Endodermal cell (in vitro differentiated cells): ENCODE results near the gene PRADC1. TPM values are rescaled to one million over a fixed set of nuclear protein-coding genes. Genes with fewer than 3 reads are reported as not detected.
A peak's percentile ranks its signal among the peaks of the same experiment; 100 is the strongest.

ENCODE experiments used
- DNase-seq: peaks from one replicate; pipeline ENCODE4 v3.0.0-alpha.2; 2017
- H3K27ac ChIP-seq: 2 replicates; pipeline ENCODE4 v1.5.1; 2013; ENCODE audit warnings: mild to moderate bottlenecking, low read depth, low read length, moderate library complexity
- H3K27me3 ChIP-seq: 2 replicates; pipeline ENCODE4 v1.6.1; 2013; ENCODE audit warnings: mild to moderate bottlenecking, low read length, moderate library complexity; ENCODE audit not compliant: insufficient read depth, control insufficient read depth, poor library complexity, severe bottlenecking
- H3K36me3 ChIP-seq: 2 replicates; pipeline ENCODE4 v1.7.0; 2013; ENCODE audit warnings: mild to moderate bottlenecking, low read length, moderate library complexity; ENCODE audit not compliant: control insufficient read depth, insufficient read depth
- H3K4me1 ChIP-seq: one replicate; pipeline ENCODE4 v1.7.0; 2013; ENCODE audit warnings: low read length; ENCODE audit not compliant: control insufficient read depth, insufficient read depth
- H3K4me3 ChIP-seq: 2 replicates; pipeline ENCODE4 v1.5.1; 2013; ENCODE audit warnings: mild to moderate bottlenecking, low read length, moderate library complexity
- H3K9ac ChIP-seq: 2 replicates; pipeline ENCODE4 v1.6.1; 2013; ENCODE audit warnings: mild to moderate bottlenecking, low read length, moderate library complexity; ENCODE audit not compliant: poor library complexity, severe bottlenecking; ENCODE audit errors: extremely low read depth
- H3K9me3 ChIP-seq: 2 replicates; pipeline ENCODE4 v1.6.1; 2013; ENCODE audit warnings: mild to moderate bottlenecking, low read length, moderate library complexity; ENCODE audit not compliant: control insufficient read depth
- H3K27ac Mint-ChIP-seq: 2 replicates; pipeline ENCODE4 v1.8.0; 2020; ENCODE audit warnings: mixed read lengths
- H3K27me3 Mint-ChIP-seq: 2 replicates; pipeline ENCODE4 v1.8.0; 2021; ENCODE audit warnings: mild to moderate bottlenecking, mixed read lengths; ENCODE audit not compliant: insufficient read depth
- H3K36me3 Mint-ChIP-seq: 2 replicates; pipeline ENCODE4 v1.8.0; 2020; ENCODE audit warnings: low read depth, mixed read lengths
- H3K4me1 Mint-ChIP-seq: 2 replicates; pipeline ENCODE4 v1.8.0; 2020; ENCODE audit warnings: mixed read lengths
- H3K4me3 Mint-ChIP-seq: 2 replicates; pipeline ENCODE4 v1.8.0; 2020; ENCODE audit warnings: mild to moderate bottlenecking, moderate library complexity, mixed read lengths
- H3K9me3 Mint-ChIP-seq: 2 replicates; pipeline ENCODE4 v1.8.0; 2020; ENCODE audit warnings: mild to moderate bottlenecking, mixed read lengths
- CTCF ChIP-seq: fragments of 200-600 bp; sonication (generic); conservative IDR thresholded peaks from 2 replicates; pipeline ENCODE4 v1.5.0; 2021; ENCODE audit warnings: antibody characterized with exemption, mild to moderate bottlenecking
- WGBS, 2 experiments: methylation state at CpG; one replicate each; pipeline versions ENCODE4 v1.1.5 to v1.1.7; 2013; ENCODE audit warnings: missing lambda C conversion rate in 2 of 2, mixed read lengths in 1 of 2; ENCODE audit not compliant: insufficient coverage in 1 of 2, insufficient read length in 1 of 2; 5-methylcytosine and 5-hydroxymethylcytosine counted together
- total RNA-seq, 2 donors: library from RNA; stranded (reverse); fragmentation: NEBNext Ultra II Directional in 1 of 2; extraction: Animal tissue kit (Norgen Biotek cat#: 25700) in 1 of 2; gene quantifications; 2 replicates in 1 of 2; 3 replicates in 1 of 2; pipeline ENCODE4 v1.2.1, GENCODE V29; 2021

The PRADC1 gene
- total RNA-seq, 2 donors from 2014 or later = 8.8 to 10.2 TPM

GRCh38 chr2:73253400-73253799, 20.4 kb upstream of the PRADC1 start:
- H3K27ac ChIP-seq = no peak overlapping the region
- no peak for DNase-seq
- no peak for TF ChIP-seq CTCF
- H3K36me3 Mint-ChIP-seq = peaks cover 57% of the 10 kb centered on the region
- H3K27me3 ChIP-seq = no peaks in the 10 kb centered on the region
- H3K27me3 Mint-ChIP-seq = no peaks in the 10 kb centered on the region
- no peaks in the 10 kb centered on the region for H3K9me3 ChIP-seq
- H3K4me1 Mint-ChIP-seq = no peaks in the 10 kb centered on the region
- H3K9ac ChIP-seq = no peak overlapping the region
- H3K9me3 Mint-ChIP-seq = no peaks in the 10 kb centered on the region
- no peak overlapping the region for H3K4me3 ChIP-seq
- H3K4me1 ChIP-seq = no peaks in the 10 kb centered on the region
- H3K36me3 ChIP-seq = peaks cover 66% of the 10 kb centered on the region
- no peak overlapping the region for H3K27ac Mint-ChIP-seq
- WGBS, 2 experiments = 92% methylated on average over 2 of the region's 2 CpGs; no CpG with 5 or more reads in 1 of the 2 experiments
- H3K4me3 Mint-ChIP-seq = no peak overlapping the region

- DNase-seq = peak; percentile 20
- Mint-ChIP-seq H3K27ac (no peak overlapping the region), H3K27me3 (no peaks in the 10 kb centered on the region), H3K36me3 (peaks cover 66% of the 10 kb centered on the region), H3K9me3 (no peaks in the 10 kb centered on the region), H3K4me3 (no peak overlapping the region), H3K4me1 (no peaks in the 10 kb centered on the region)
- 93% methylated on average over 12 to 17 of the region's 17 CpGs for WGBS, 2 experiments
- Histone ChIP-seq H3K4me3 (no peak overlapping the region), H3K9me3 (no peaks in the 10 kb centered on the region), H3K27ac (no peak overlapping the region), H3K4me1 (no peaks in the 10 kb centered on the region), H3K27me3 (no peaks in the 10 kb centered on the region), H3K36me3 (peaks cover 75% of the 10 kb centered on the region), H3K9ac (no peak overlapping the region)
- TF ChIP-seq CTCF = no peak
These were observed 19.4 kb upstream of the PRADC1 start for GRCh38 chr2:73252238-73253027.

GRCh38 chr2:73250872-73251846, 18.1 kb upstream of the PRADC1 start:
- Histone ChIP-seq H3K27me3 (no peaks in the 10 kb centered on the region), H3K36me3 (peaks cover 88% of the 10 kb centered on the region), H3K9me3 (no peaks in the 10 kb centered on the region), H3K4me3 (no peak overlapping the region), H3K4me1 (no peaks in the 10 kb centered on the region), H3K27ac (no peak overlapping the region), H3K9ac (no peak overlapping the region)
- Mint-ChIP-seq H3K27me3 (no peaks in the 10 kb centered on the region), H3K4me1 (no peaks in the 10 kb centered on the region), H3K36me3 (peaks cover 78% of the 10 kb centered on the region), H3K4me3 (no peak overlapping the region), H3K9me3 (no peaks in the 10 kb centered on the region), H3K27ac (no peak overlapping the region)
- 94 to 96% methylated on average over 15 to 17 of the region's 17 CpGs for WGBS, 2 experiments
- DNase-seq = peak; percentile 28
- TF ChIP-seq CTCF = no peak
